GM20431 (cell line): ENCODE results near the gene SLC25A21.

ENCODE experiments used
- in situ Hi-C: fragments of 300-500 bp; cut with MseI, MboI; formaldehyde crosslinking; loops from one replicate; pipeline ENCODE4 v1.15.0; 2020; ENCODE audit warnings: low sequenced_read_pairs; ENCODE audit not compliant: unreplicated experiment

SLC25A21 gene

DNA sequence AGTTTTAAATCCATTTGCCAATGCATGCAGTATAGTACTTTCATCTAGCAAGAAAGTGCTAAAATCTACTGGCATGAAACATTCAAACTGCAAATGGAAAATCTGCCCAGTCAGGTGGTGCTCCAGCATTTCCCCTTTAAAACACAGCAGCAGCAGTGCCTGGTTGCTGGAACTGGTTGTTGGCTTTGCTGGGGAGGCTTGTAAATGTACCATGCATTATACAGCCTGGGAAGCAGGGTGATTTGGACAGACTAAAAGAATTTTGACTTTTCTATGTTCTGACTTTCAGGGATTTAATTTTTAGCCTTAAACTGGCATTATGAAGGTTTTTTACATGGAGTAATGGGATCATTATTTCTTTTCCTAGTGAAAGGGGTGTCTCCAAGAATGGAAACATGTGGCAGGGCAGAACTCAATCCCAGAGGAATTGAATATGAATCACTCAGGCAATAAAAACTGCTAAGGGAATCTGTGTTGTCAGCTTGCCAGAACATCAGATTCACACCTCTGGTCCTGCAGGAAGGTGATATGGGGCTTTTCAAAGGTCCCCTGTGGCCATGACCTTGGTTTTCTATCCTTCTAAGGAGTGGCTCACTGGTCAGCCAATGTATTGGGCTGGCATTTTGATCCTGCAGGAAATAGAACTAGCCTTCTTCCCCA, 519.7 kb downstream of the SLC25A21 start:
- in situ Hi-C loops = loop anchor here (25.0 kb wide), 1 partner anchor 285 kb away; no protein-coding TSS in a partner anchor

DNA sequence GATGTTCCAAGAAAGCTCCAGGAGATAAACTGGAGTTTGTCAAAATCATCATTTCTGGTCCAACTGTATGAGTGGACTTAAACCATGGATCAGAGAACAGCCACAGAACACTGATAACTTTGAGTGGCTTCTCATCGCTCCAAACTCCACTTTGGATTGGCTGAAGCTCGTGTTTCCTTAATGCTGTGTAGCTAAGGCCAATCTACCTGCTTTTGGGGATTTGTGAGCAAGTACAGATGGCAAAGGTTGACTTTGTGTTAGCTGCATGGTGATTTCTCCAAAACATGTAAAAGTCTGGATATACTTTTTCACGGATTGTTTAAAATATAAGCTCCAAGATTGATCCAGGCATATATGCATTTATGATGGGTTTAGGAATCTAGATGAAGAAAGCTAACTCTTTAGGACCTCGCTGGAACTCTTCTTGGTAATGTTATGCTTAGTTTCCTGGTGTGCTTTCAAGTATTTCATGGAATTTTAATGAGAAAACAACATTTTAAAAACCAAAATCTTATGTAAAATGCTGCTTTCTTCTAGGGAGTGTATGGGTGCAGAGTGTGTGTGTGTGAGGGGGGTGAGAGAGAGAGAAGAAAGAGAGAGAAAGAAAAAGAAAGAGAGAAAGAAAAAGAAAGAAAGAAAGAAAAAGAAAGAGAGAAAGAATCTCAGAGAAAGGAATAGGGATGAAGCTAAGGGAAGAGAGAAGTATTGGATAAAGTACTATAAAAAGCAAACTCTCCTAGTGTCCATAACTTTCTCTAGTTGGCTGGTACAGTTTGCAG, 522.3 kb downstream of the SLC25A21 start:
- in situ Hi-C loops = loop anchor here (25.0 kb wide), 1 partner anchor 287 kb away; no protein-coding TSS in a partner anchor

DNA sequence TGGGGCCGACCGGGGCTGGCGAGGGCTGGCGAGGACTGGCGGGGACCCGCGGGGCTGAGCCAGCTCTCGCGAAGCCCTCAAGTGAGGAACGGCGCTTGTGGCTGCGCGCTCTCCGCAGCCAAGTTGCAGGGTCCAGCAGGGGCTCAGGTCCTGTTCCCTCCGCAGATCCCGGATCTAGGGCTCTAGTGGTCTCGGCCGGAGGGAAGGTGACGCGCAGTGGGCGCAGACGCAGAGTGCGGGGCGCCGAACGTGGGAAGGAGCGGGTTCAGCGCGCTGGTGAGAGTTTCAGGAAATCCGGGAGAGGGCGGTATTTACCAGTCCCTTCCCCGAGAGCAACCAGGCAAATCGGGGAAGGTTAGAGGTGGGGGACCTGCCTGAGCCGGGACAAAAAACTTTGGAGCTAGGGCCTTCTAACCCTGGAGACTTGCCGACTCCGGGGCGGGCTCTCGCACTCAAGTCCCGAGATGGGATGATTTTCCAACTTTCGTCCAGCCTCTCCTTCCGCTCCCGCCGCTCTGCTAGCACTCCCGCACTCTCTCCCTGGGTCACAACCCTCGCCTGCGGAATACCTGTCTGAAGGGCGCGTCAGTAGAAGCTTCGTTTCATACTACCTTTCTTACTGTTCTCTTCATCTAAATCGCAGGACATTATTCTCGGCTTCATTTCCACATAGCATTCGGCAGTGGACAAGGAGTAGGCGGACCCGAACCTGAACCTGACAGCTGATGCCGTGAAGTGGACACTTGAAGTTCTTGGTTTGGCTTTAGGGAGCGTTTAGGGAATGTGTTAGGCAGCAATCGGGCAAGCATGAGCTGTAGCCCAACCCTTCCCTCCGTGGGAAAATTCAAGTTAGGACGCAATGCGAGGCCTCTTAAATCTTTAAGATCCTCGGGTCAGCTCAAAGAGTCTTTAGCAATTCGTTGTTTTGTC, 524.3 kb downstream of the SLC25A21 start:
- in situ Hi-C loops = no loop called here

DNA sequence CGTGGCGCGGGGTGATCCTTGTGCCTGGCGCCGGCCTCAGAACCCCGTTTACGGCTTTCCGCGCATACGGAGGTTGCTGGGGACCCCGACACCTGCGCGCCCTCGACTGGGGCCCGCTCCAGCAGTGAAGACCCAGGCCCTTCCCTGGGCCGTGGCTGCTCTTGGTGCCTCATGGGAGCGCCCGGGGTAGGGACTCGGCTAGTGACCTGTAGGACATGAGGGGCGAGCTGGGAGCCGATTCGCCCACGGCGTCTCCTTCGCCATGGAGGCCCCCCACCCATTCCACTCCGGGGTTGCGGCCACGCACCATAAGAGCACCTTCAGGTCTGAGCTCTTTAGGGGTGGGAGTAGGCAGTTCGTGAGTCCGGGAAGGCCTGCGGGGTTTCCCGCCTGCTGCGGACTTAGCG, 525.0 kb downstream of the SLC25A21 start:
- in situ Hi-C loops = no loop called here

DNA sequence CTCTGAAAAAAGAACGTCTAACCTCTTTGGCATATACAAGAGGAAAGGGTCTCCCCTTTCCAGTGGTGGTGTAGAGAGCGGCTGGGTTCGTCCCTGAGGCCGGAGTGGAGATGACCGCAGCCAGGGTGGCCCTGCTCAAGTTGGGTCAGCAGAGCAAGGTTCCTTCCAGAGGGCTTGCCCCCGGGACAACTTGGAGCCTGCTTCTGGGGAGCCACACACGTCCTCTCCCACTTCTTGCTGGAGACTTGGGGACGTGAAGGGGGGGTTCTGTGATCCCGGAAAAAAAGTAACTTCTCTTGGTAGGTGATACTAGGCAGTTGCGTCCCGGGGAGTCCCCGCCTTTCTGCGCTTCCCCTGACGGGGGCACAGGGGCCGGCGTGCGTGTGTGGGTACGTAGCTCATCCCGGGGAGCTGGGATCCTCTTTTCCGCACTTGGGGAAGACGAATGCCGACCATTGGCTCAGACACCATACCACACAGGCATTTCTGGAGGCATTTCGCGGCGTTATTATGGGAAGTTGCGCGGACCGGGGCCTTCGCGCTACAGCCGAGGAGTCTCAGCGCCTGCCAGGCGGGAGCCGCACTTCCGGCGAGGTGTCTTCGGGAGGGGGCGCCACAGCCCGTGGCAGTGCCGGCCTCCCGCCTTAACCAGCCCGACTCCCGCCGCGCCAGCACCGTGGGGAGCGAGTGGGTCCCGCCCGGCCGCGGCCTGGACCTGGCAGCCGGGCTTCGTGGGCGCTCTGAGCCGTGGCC, 525.6 kb downstream of the SLC25A21 start:
- in situ Hi-C loops = no loop called here

DNA sequence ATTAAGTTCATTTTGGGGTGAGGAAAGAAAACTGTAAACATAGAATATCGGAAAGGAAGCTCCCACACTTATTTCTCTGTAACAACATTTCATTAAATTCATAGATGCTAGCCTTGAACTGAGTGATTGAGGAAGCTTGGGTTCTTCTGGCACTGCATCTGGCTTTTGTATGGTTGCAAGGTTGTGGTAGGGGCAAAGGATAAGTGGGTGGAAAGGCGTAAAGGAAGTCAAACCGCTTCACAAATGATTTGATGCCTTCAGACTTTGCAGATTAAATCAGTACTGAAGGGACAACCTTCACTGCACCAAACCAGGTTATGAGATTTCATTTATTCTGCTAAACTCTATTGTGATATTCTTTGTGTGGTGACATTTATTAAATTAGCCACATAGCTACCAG, 538.8 kb downstream of the SLC25A21 start:
- in situ Hi-C loops = no loop called here
